Stimulated activated naive CD4-positive, alpha-beta T cell treated with Interleukin-2 at 50 U/mL for 16 hours (primary cell): ENCODE data around the gene FNDC10.
"Not testable (repeated sequence)": the region's sequence is repeated elsewhere in the genome, so short reads cannot be mapped to it uniquely, and the experiment has no call there.

Experiments
- DNase-seq: peaks from one replicate; lab custom pipeline; 2025; lab: John Stamatoyannopoulos, UW

FNDC10 gene

GRCh38 chr1:1599030-1599934, 653 bp downstream of the FNDC10 start:
- no peak for DNase-seq

- DNase-seq, result no peak
These were observed 1.3 kb downstream of the FNDC10 start for GRCh38 chr1:1598720-1599029.

DNA sequence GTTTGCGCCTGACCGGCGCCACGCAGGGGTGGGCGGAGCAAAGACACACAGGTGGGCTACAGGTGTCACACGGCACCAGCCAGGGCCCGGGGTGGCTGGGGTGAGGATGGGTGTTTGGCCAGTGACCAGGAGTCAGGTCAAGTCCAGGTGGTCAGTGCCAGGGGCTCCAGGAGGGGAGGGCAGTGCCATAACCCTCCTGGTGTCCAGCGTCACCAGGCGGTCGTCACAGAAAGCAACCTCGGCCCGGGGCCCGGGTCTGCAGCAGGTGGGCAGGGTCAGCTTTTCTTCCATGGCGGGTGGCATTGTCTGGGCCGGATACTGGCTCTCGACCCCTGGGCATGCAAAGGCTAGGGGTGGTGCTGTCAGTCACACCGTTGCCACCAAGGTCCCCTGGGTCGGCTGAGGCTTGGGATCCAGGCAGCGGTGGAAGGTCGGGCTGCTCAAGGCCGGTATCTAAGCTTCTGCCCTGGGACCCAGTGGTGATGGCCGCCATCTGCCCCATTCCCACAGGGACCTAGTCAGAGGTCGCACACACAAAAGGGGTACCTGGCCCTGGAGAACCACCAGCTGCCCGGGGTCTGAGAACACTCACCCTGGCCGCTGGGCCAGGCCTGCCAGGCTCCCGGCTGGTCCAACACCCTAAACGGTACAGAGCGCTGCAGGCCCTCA, 1.8 kb downstream of the FNDC10 start:
- no peak for DNase-seq

DNA sequence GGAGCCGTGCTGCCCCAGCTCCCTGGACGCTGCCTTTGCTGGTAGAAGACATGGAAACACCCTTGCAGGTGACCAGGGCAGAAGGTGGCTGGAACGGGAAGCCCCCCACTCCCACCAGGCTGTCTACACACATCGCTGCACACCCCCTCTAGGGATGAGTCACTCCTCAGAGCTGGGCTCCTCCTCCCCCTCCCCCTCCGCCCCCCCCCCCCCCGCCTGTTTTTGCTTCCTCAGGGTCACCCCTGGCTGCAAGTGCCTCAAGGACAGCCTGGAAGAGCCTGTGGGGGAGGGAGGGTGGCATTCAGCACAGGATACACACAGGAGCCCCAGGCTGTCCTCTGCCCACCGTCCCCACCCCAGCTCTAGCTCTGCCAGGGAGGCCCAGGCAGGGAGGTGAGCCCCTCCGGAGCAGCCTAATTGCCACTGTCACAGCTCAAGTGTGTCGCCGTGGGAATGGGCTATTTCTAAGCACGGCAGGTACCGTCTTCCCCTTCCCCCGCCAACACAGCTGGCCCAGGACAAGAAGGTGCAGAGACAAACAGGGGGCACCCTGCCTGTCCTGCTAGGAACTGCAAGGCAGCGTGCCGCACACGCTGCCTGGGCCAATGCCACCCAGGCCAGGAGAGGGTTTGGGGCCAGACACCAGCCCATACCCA, 2.5 kb downstream of the FNDC10 start:
- peak; percentile 6 for DNase-seq

DNA sequence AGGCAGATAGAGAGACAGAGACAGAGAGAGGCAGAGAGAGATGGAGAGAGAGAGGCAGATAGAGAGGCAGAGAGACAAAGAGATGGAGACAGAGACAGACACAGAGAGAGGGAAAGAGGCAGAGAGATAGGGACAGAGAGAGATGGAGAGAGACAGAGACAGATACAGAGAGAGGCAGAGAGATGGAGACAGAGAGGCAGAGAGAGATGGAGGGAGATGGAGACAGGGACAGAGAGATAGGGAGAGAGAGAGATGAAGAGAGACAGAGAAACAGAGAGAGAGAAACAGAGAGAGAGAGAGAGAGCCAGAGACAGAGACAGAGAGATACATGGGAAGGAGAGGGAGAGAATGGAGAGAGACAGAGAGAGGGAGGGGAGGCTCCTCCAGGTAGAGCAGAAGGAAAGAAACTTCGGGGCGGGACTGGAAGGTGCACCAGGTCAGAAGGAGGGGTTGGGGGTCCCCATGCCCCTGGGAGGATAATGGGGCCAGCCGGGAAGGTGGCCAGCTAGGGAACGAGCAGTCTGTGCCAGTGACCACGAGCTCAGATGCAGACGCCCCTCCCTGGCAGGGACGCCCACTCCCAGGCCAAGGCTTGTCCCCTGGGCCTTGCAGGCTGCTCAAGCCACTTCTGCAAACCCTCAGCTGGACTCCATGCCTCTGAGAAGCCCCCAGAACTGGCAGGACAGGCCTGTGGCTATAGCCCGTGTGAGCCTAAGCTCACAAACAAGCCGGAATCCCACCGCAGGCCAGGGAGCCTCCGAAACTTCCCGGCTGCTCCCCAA, 3.3 kb downstream of the FNDC10 start:
- DNase-seq, result no peak

- DNase-seq, result not testable (repeated sequence)
These were observed 4.6 kb downstream of the FNDC10 start for GRCh38 chr1:1595341-1595740.

DNA sequence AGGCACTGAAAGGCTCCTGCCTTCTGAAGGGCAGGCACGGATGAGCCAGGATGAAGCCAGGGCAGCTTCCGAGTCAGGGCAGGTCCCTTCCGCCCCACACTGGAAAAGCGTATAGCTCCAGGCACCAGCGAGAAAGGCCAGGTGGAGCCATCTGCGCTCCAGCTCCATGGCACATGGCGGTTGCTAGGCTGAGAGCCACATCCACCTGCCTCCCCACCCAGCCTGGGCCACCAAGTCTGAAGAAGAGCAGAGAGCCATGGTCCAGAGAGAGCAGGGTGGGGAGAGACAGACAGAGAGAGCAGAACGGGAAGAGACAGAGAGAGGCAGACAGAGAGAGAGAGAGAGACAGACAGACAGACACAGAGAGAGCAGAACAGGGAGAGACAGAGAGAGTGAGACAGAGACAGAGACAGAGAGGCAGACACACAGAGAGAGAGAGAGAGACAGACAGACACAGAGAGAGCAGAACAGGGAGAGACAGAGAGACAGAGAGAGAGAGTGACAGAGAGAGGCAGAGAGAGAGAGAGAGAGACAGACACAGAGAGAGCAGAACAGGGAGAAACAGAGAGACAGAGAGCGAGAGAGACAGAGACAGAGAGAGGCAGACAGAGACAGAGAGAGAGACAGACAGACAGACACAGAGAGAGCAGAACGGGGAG, 5.2 kb downstream of the FNDC10 start:
- DNase-seq, result no peak

- no peak for DNase-seq
These were observed 5.9 kb downstream of the FNDC10 start for GRCh38 chr1:1593834-1594601.

GRCh38 chr1:1591452-1591851, 8.5 kb downstream of the FNDC10 start:
- no peak for DNase-seq

DNA sequence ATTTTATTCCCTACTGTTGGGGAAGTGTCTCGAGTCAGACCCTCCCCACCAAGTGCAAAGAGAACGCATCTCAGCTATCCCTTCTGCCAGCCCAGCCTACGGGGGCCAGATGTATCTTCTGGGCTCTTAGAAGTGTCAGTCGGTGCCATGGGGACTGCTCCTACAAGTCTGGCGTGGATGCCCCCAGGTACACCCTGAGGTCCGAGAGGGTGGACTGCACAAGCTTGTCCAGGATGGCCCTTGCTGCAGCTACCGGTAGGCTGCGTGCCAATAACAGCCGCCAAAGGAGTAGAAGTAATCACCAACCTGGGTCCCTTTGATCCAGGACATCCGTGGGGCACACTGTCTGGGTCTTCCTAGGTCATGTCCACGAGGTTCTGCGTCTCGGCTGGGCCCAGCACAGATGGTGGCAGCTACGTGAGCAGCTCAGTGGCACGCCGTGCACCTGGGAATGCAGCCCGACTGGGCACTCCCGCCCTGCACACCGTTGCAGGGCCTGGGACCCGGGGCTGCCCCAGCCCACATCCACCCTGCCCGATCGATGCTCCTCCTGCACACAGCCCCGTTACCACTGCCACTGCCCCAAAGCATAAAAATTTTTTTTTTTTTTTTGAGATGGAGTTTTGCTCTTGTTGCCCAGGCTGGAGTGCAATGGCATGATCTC, 16.5 kb downstream of the FNDC10 start:
- no peak for DNase-seq

DNA sequence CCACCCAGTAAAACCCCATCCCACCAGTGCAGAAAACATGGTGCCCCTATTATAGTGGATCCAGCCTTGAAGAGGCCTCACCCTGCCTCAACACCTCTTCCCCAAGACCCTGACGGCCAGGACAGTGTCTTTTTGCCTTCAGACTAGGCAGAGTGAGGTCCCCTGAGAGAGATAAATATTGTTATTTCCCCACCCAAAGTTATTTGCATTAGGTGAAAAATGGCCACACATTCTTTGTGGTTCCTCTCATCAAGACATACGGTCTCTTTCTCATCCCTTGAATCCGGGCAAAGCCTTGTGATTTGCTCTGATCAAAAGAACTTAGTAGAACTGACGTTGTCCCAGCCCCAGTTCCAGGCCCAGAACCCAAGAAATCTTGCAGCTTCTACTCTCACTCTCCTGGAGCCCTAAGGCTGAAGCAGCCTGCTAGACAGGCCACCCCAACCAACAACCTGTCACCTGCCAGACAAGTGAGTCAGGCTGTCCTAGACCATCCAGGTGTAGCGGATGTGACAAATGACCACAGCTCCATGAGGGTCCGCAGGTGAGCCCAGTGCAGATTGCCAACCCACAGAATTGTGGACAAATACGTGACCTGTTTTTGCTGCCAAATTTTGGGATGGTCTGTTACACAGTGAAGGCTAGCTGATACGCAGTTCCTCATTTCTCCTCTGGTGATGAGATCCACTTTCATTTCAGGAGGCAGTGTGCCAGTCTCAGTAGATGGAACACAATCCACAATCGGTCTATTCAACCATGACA, 17.2 kb downstream of the FNDC10 start:
- DNase-seq, result no peak

- DNase-seq, result no peak
These were observed 21.5 kb downstream of the FNDC10 start for GRCh38 chr1:1578371-1578940.

- DNase-seq, result no peak
These were observed 22.4 kb downstream of the FNDC10 start for GRCh38 chr1:1577367-1578011.

DNA sequence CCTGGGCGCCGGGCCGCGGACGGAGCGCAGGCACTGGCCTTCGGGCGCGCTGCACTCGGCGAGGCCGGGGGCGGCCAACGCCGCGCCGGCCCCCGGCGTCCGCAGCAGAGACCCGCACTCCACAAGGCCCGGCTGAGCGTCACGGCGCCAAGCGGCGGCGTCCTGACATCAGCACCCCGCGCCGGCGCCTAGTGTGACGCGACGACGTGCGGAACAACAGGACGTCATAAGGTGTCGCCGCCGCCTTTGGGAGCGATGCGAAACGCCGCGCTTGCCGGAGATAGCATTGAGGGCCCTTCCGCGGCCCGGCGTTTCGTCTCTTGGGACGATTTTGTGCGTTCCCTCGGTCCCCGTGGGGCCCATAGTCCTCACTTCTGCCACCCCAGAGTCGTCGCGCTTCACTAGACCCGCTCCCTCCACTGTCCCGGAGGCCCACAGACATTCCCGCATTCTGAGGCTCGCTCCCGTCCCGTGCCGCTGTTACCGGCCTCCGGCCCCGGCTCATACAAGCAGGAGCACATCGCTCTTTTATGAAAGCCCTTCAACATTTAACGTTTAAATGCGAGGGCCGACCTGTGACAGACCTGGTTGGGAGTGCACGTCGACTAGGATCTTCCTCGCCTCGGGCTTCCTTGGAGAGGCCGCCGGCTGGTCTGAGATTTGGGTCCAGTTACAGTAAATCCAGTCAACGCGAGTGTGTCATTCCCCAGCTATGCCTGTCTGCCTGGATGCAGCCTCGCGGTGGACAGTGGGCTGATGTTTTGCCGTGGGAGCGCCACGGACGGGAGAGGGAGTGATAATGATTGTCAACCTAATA, 25.0 kb downstream of the FNDC10 start, which contains the start of gene SSU72:
TSS of gene SSU72 (minus strand) at position 143 of the 817 bp plus-strand sequence. CDS start 306 bp downstream, outside the sequence.
- DNase-seq, result peak; percentile 91

DNA sequence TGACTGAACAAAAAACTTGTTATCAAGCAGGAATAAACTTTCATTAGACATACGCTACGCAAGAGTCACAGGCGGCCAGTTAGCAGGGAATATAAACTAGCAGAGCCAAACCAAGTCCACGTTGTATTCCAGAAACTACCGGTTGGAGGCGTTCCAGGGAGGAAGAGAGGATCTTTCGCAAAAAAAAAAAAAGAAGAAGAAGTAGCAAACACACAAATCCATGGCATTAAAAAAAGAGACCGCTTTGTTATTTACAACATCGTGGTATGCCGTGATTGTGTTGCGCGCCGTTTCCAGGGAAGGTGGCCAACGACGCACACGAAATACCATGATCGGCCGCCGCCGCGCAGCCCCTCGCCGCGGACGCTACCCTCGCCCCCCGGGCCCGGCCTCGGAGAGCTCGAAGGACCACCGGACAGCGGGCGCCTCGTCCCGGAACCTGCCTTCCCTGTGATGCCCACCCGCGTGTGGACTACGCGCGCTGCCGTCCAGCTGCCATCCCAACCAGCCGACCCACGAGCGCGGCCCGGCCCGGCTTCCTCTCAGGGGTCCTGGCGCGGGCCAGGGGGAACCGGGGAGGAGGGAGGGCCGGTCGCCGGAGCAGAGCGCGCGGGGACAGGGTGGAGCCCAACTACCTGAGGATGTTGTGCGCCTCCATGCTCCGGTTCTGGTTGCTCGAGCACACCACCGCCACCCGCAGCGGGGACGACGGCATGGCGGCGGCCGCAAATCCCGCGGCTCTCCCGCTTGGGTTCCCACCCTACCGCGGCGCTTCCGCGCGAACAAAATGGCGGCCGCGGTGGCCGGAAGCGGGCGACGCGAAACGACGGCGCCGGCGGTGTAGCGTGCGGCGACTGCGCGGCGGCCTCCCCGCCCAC, 25.9 kb downstream of the FNDC10 start:
- peak; percentile 67 for DNase-seq

DNA sequence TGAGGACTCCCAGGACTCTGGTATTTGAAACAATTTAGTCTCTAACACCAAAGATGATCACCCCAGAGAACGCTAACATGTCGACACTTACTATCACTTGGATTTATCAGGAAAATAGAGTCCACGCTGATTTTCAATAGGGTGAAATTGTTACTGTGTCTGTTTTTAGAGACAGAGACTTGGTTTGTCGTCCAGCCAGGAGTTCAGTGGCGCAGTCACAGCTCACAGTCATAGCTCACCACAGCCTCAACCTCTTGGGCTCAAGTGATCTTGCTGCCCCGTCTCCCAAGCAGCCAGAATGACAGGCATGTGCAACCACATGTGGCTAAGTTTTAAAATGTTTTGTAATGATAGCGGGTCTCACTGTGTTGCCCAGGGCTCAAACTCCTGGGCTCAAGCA, 30.6 kb downstream of the FNDC10 start:
- DNase-seq, result no peak

GRCh38 chr1:1567891-1568291, 32.0 kb downstream of the FNDC10 start:
- DNase-seq, result no peak
